ENCODE results near the gene COL4A3. TPM values are rescaled to one million over a fixed set of nuclear protein-coding genes. Genes with fewer than 3 reads are reported as not detected.
A peak's percentile ranks its signal among the peaks of the same experiment; 100 is the strongest.

Gene COL4A3
- 0.94 TPM for total RNA-seq
- 2.5 TPM for polyA plus RNA-seq
- long read RNA-seq, donor 1, result 0 reads
- long read RNA-seq, donor 2, result 0 reads
- long read RNA-seq, donor 3, result 0 reads
- long read RNA-seq, donor 4, result 0 reads
- long read RNA-seq, donor 5, result 0 reads
- long read RNA-seq, donor 6, result 0 reads
- long read RNA-seq, donor 7, result 0 reads
- long read RNA-seq, donor 8, result 0 reads
- long read RNA-seq, donor 9, result 0 reads
- long read RNA-seq, donor 10, result 0 reads

GRCh38 chr2:227163998-227164762 is at the start of gene COL4A3, which contains the start of gene COL4A4:
Gene COL4A3, plus strand, starts transcription at chr2:227164624. Its CDS starts 103 bp downstream, at chr2:227164727.
Gene COL4A4, minus strand, starts transcription at chr2:227164205. Its CDS starts 16,722 bp downstream, at chr2:227147483.
- Histone ChIP-seq H3K4me1 (ENCODE audit: control insufficient read depth in 2 of 2, insufficient read depth in 2 of 2, low read length in 2 of 2) (peaks cover 0 to 6% of the 10 kb centered on the region in 2 donors), H3K4me3 (ENCODE audit: low read length in 2 of 2) (peak within 1 kb of the TSS in 1 of 2 donors; percentile 36), H3K9me3 (ENCODE audit: control insufficient read depth in 2 of 2, insufficient read depth in 1 of 2, low read length in 1 of 2) (no peaks in the 10 kb centered on the region), H3K36me3 (ENCODE audit: control insufficient read depth in 2 of 2, insufficient read depth in 2 of 2, low read length in 1 of 2) (no peaks in the 10 kb centered on the region), H3K27me3 (ENCODE audit: control insufficient read depth in 2 of 2, insufficient read depth in 1 of 2, low read length in 1 of 2) (peaks cover 35 to 57% of the 10 kb centered on the region in 2 donors), H3K27ac (ENCODE audit: low read depth in 1 of 2, low read length in 1 of 2) (peak within 1 kb of the TSS in 1 of 2 donors; percentile 0)
- no peak for DNase-seq (ENCODE audit: low read depth in 6 of 9, low spot score in 9 of 9)
- WGBS, result 1% methylated on average over 77 of the region's 77 CpGs

- no peak for DNase-seq (ENCODE audit: low read depth in 6 of 9, low spot score in 9 of 9)
- 91% methylated on average over 5 of the region's 5 CpGs for WGBS
- no peaks in the 10 kb centered on the region for H3K9me3 ChIP-seq (ENCODE audit: control insufficient read depth in 2 of 2, insufficient read depth in 1 of 2, low read length in 1 of 2)
- H3K4me1 ChIP-seq (ENCODE audit: control insufficient read depth in 2 of 2, insufficient read depth in 2 of 2, low read length in 2 of 2), result no peaks in the 10 kb centered on the region
- no peak overlapping the region for H3K4me3 ChIP-seq (ENCODE audit: low read length in 2 of 2)
- no peaks in the 10 kb centered on the region for H3K36me3 ChIP-seq (ENCODE audit: control insufficient read depth in 2 of 2, insufficient read depth in 2 of 2, low read length in 1 of 2)
- H3K27me3 ChIP-seq (ENCODE audit: control insufficient read depth in 2 of 2, insufficient read depth in 1 of 2, low read length in 1 of 2), result no peaks in the 10 kb centered on the region
- no peak overlapping the region for H3K27ac ChIP-seq (ENCODE audit: low read depth in 1 of 2, low read length in 1 of 2)
These were observed 48.7 kb upstream of the COL4A3 start for GRCh38 chr2:227115761-227116160.

- Histone ChIP-seq H3K27ac (ENCODE audit: low read depth in 1 of 2, low read length in 1 of 2) (no peak overlapping the region), H3K36me3 (ENCODE audit: control insufficient read depth in 2 of 2, insufficient read depth in 2 of 2, low read length in 1 of 2) (no peaks in the 10 kb centered on the region), H3K9me3 (ENCODE audit: control insufficient read depth in 2 of 2, insufficient read depth in 1 of 2, low read length in 1 of 2) (no peaks in the 10 kb centered on the region), H3K4me1 (ENCODE audit: control insufficient read depth in 2 of 2, insufficient read depth in 2 of 2, low read length in 2 of 2) (no peaks in the 10 kb centered on the region), H3K4me3 (ENCODE audit: low read length in 2 of 2) (no peak overlapping the region), H3K27me3 (ENCODE audit: control insufficient read depth in 2 of 2, insufficient read depth in 1 of 2, low read length in 1 of 2) (no peaks in the 10 kb centered on the region)
- WGBS, result 93% methylated on average over 1 of the region's 1 CpG
- no peak for DNase-seq (ENCODE audit: low read depth in 6 of 9, low spot score in 9 of 9)
These were observed 47.4 kb upstream of the COL4A3 start for GRCh38 chr2:227117027-227117426.

- Histone ChIP-seq H3K9me3 (ENCODE audit: control insufficient read depth in 2 of 2, insufficient read depth in 1 of 2, low read length in 1 of 2) (no peaks in the 10 kb centered on the region), H3K27me3 (ENCODE audit: control insufficient read depth in 2 of 2, insufficient read depth in 1 of 2, low read length in 1 of 2) (no peaks in the 10 kb centered on the region), H3K4me1 (ENCODE audit: control insufficient read depth in 2 of 2, insufficient read depth in 2 of 2, low read length in 2 of 2) (no peaks in the 10 kb centered on the region), H3K36me3 (ENCODE audit: control insufficient read depth in 2 of 2, insufficient read depth in 2 of 2, low read length in 1 of 2) (no peaks in the 10 kb centered on the region), H3K27ac (ENCODE audit: low read depth in 1 of 2, low read length in 1 of 2) (no peak overlapping the region), H3K4me3 (ENCODE audit: low read length in 2 of 2) (no peak overlapping the region)
- WGBS, result 5% methylated on average over 3 of the region's 3 CpGs
- no peak for DNase-seq (ENCODE audit: low read depth in 6 of 9, low spot score in 9 of 9)
These were observed 46.6 kb upstream of the COL4A3 start for GRCh38 chr2:227117852-227118251.

GRCh38 chr2:227118353-227118752 is 46.1 kb upstream of the COL4A3 start:
- H3K9me3 ChIP-seq (ENCODE audit: control insufficient read depth in 2 of 2, insufficient read depth in 1 of 2, low read length in 1 of 2), result no peaks in the 10 kb centered on the region
- H3K27ac ChIP-seq (ENCODE audit: low read depth in 1 of 2, low read length in 1 of 2), result no peak overlapping the region
- H3K27me3 ChIP-seq (ENCODE audit: control insufficient read depth in 2 of 2, insufficient read depth in 1 of 2, low read length in 1 of 2), result no peaks in the 10 kb centered on the region
- H3K4me3 ChIP-seq (ENCODE audit: low read length in 2 of 2), result no peak overlapping the region
- DNase-seq (ENCODE audit: low read depth in 6 of 9, low spot score in 9 of 9), result no peak
- no peaks in the 10 kb centered on the region for H3K4me1 ChIP-seq (ENCODE audit: control insufficient read depth in 2 of 2, insufficient read depth in 2 of 2, low read length in 2 of 2)
- no peaks in the 10 kb centered on the region for H3K36me3 ChIP-seq (ENCODE audit: control insufficient read depth in 2 of 2, insufficient read depth in 2 of 2, low read length in 1 of 2)

- Histone ChIP-seq H3K4me3 (ENCODE audit: low read length in 2 of 2) (no peak overlapping the region), H3K36me3 (ENCODE audit: control insufficient read depth in 2 of 2, insufficient read depth in 2 of 2, low read length in 1 of 2) (no peaks in the 10 kb centered on the region), H3K4me1 (ENCODE audit: control insufficient read depth in 2 of 2, insufficient read depth in 2 of 2, low read length in 2 of 2) (no peaks in the 10 kb centered on the region), H3K9me3 (ENCODE audit: control insufficient read depth in 2 of 2, insufficient read depth in 1 of 2, low read length in 1 of 2) (no peaks in the 10 kb centered on the region), H3K27ac (ENCODE audit: low read depth in 1 of 2, low read length in 1 of 2) (no peak overlapping the region), H3K27me3 (ENCODE audit: control insufficient read depth in 2 of 2, insufficient read depth in 1 of 2, low read length in 1 of 2) (peaks cover 0 to 3% of the 10 kb centered on the region in 2 donors)
- 93% methylated on average over 4 of the region's 4 CpGs for WGBS
- DNase-seq (ENCODE audit: low read depth in 6 of 9, low spot score in 9 of 9), result no peak
These were observed 40.7 kb upstream of the COL4A3 start for GRCh38 chr2:227123697-227124096.

- no peak for DNase-seq (ENCODE audit: low read depth in 6 of 9, low spot score in 9 of 9)
- Histone ChIP-seq H3K9me3 (ENCODE audit: control insufficient read depth in 2 of 2, insufficient read depth in 1 of 2, low read length in 1 of 2) (no peaks in the 10 kb centered on the region), H3K4me3 (ENCODE audit: low read length in 2 of 2) (no peak overlapping the region), H3K36me3 (ENCODE audit: control insufficient read depth in 2 of 2, insufficient read depth in 2 of 2, low read length in 1 of 2) (no peaks in the 10 kb centered on the region), H3K4me1 (ENCODE audit: control insufficient read depth in 2 of 2, insufficient read depth in 2 of 2, low read length in 2 of 2) (no peaks in the 10 kb centered on the region), H3K27me3 (ENCODE audit: control insufficient read depth in 2 of 2, insufficient read depth in 1 of 2, low read length in 1 of 2) (peaks cover 0 to 3% of the 10 kb centered on the region in 2 donors), H3K27ac (ENCODE audit: low read depth in 1 of 2, low read length in 1 of 2) (no peak overlapping the region)
- 90% methylated on average over 2 of the region's 2 CpGs for WGBS
These were observed 39.6 kb upstream of the COL4A3 start for GRCh38 chr2:227124811-227125210.

GRCh38 chr2:227125506-227125905 is 38.9 kb upstream of the COL4A3 start:
- peaks cover 0 to 3% of the 10 kb centered on the region in 2 donors for H3K27me3 ChIP-seq (ENCODE audit: control insufficient read depth in 2 of 2, insufficient read depth in 1 of 2, low read length in 1 of 2)
- H3K27ac ChIP-seq (ENCODE audit: low read depth in 1 of 2, low read length in 1 of 2), result no peak overlapping the region
- H3K4me1 ChIP-seq (ENCODE audit: control insufficient read depth in 2 of 2, insufficient read depth in 2 of 2, low read length in 2 of 2), result no peaks in the 10 kb centered on the region
- no peaks in the 10 kb centered on the region for H3K36me3 ChIP-seq (ENCODE audit: control insufficient read depth in 2 of 2, insufficient read depth in 2 of 2, low read length in 1 of 2)
- no peak overlapping the region for H3K4me3 ChIP-seq (ENCODE audit: low read length in 2 of 2)
- no peak for DNase-seq (ENCODE audit: low read depth in 6 of 9, low spot score in 9 of 9)
- no peaks in the 10 kb centered on the region for H3K9me3 ChIP-seq (ENCODE audit: control insufficient read depth in 2 of 2, insufficient read depth in 1 of 2, low read length in 1 of 2)
- WGBS, result 86% methylated on average over 5 of the region's 5 CpGs

- H3K27ac ChIP-seq (ENCODE audit: low read depth in 1 of 2, low read length in 1 of 2), result no peak overlapping the region
- no peak for DNase-seq (ENCODE audit: low read depth in 6 of 9, low spot score in 9 of 9)
- WGBS, result 72% methylated on average over 8 of the region's 8 CpGs
These were observed 37.2 kb upstream of the COL4A3 start for GRCh38 chr2:227127201-227127600.

More at GRCh38 chr2:227127201-227127600, 37.2 kb upstream of the COL4A3 start:
- Histone ChIP-seq H3K36me3 (ENCODE audit: control insufficient read depth in 2 of 2, insufficient read depth in 2 of 2, low read length in 1 of 2) (no peaks in the 10 kb centered on the region), H3K4me1 (ENCODE audit: control insufficient read depth in 2 of 2, insufficient read depth in 2 of 2, low read length in 2 of 2) (no peaks in the 10 kb centered on the region), H3K27me3 (ENCODE audit: control insufficient read depth in 2 of 2, insufficient read depth in 1 of 2, low read length in 1 of 2) (peaks cover 0 to 3% of the 10 kb centered on the region in 2 donors), H3K4me3 (ENCODE audit: low read length in 2 of 2) (no peak overlapping the region), H3K9me3 (ENCODE audit: control insufficient read depth in 2 of 2, insufficient read depth in 1 of 2, low read length in 1 of 2) (no peaks in the 10 kb centered on the region)
